ENCODE measurements around the gene TLE3. TPM values are rescaled to one million over a fixed set of nuclear protein-coding genes. Genes with fewer than 3 reads are reported as not detected.
A peak's percentile ranks its signal among the peaks of the same experiment; 100 is the strongest.
"Not testable (repeated sequence)": the region's sequence is repeated elsewhere in the genome, so short reads cannot be mapped to it uniquely, and the experiment has no call there.

The TLE3 gene
- polyA plus RNA-seq, 1 donor, result 32.5 TPM

DNA sequence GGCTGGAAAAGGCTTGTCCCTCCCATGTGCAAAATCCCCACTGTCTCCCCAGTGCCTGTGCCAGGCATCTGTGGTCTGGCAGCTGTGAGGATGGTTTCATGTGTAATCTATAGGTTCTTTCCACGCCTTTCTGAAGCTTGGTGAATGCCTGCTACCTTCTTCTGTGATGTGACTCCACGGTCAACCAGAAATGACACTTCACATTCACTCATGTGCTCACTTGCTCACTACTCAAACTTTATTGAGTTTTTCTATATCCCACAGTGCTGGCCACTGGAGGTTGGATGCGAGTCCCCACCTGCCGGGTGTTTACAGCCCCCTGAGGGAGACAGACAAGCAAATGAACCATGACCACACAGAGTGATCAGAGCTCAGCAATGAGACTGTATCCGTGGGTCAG, 27.9 kb upstream of the TLE3 start:
- no peak for DNase-seq

DNA sequence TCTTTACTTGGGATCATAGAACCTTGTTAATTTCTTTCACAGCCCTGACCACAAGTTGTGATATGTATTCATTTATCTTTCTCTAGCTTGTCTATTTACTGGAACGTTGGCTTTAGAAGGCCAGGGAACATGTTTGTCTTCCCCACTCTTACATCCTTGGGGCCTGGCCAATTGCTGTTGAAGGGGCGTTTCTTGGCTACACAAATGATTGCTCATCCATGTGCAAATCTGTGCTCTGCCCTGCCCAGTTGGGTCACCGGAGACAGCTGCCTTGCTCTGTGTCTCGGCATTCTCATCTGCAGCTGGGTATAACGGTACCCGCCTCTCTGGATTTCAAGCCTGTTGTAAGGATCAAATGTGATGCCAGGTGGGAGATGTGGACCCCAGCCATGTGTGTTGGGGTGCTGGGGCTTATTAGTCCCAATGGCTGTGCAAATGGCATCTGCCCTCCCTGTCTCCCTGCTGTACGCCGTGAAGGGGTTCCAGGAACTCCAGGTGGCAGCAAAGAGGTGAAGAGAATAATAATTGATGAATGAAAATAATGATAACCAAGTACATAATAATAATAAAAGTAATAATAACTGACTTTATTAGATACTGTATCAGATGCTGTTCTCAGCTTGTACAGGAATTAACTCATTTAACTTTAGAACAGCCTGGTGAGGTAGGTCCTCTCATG, 24.0 kb upstream of the TLE3 start:
- DNase-seq, result no peak

DNA sequence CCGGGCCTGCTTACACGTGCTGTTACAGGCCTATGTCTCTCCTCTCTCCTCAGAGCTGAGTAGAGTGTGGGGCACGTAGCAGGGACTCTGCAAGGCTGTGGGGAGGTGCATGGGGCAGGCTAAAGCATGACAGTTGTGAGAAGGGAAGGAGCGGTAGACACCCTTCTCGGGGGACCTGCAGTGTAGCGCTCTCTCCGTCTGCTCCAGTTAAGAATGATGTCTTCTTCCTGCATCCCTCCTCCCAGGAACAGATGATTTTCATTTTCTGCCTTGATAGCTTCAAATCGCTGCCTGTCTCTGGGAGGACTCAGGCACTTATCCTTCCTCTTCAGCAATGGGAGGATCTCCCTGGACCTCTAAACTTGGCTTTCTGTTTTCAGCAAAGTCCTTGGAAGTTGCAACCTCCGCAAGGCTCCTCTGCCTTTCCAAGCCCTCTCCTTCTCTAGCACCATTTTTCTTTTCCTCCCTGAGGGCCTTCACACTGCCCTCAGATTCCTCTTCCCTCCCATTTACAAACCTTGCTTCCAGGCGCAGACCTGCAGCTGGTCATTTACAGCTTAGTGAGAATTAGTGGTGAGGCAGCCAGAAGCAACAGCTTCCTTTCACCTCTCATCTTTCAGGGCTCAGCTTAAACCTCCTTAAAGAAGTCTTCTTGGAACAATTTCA, 23.4 kb upstream of the TLE3 start:
- DNase-seq, result no peak

DNA sequence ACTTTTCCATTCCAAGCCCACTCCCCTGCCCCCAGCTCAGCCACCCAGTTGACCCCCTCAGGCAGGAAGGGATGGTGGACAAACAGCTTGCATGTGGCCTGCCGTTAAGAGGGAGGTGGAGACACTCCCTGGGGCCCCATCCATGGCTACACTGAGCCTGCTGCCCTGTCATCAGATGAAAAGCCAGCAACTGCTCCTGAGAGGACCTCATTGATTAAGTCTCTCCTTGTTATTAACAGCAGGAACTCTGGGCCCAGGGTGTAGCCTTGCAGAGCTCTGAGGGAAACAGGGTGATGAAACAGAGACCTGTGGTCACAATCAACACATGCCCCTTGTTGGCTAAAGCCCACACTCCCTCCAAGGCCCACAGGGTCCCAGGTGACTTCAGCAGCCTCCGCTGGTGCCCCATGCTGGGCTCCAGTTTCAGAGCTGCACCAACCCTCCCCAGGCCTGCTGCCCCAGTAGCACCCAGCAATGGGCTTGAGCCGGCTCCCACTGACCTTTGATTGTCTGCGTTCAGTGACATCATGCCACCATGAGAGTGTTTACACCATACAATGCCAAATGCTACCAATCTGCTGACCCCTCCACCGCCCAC, 22.3 kb upstream of the TLE3 start:
- DNase-seq, result no peak

DNA sequence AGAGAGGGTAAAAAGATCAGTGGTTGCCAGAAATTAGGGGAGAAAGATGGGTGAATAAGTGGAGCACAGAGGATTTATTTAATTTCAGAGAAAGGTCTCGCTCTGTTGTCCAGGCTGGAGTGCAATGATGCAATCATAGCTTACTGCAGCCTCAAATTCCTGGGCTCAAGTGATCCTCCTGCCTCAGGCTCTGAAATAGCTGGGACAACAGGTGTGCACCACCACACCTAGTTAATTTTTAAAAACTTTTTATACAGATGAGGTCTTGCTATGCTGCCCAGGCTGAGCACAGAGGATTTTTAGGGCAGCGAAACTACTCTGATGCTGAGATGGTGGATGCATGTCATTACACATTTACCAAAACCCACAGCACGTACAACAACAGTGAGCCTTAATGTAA, 20.9 kb upstream of the TLE3 start:
- DNase-seq, result no peak

DNA sequence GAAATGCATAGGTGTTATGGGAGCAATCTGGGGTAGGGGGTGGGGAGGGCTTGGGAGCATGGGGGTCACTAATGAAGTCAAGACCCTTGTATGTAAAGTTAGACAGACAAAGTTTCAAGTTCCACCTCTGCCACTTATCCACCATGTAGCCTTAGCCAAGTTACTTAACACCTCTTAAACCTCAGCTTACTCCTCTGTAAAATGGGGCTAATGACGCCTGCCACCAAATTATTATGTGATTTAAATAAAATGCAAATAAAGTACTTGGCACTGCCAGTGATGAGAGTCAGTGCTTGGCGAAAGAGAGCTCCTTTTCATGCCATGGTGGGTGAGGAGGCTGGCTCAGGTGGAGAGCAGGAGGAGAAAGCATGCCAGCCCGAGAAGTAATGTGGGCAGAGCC, 18.6 kb upstream of the TLE3 start:
- DNase-seq, result no peak

DNA sequence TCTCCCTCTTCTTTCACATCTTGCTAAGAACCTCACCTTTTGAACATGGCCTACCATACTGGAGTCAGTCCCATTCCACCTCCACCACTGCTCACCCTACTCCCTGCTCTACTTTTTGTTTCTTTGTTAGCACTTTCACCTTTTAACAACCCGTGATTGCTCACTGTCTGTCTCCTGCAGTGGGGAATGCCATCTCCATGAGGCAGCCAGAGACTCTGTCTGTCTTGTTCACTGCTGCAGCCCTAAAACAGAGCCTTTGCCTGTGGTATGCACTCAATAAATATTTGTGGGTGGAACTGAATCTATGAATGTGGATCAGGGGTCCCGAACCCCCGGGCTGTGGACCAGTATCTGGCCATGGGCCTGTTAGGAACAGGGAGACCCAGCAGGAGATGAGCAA, 16.5 kb upstream of the TLE3 start:
- no peak for DNase-seq

DNA sequence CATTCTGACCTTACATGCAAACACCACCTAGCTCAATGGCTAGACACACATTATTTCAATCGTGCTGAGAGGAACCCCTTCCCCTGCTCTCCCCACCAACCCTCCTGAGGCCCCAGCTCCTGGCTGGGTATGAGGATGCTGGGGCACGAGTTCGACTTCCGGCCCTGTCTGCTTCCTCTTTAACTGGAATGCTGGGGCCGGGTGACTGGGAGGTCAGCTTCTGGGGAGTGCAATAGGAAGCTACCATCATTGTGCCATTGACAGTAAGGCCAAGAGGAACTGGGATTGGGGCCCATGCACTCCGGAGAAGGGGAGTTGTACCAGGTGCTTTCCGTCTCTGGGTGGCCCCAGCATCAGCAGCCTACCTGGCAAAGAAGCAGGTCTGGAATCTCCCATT, 15.6 kb upstream of the TLE3 start:
- no peak for DNase-seq

DNA sequence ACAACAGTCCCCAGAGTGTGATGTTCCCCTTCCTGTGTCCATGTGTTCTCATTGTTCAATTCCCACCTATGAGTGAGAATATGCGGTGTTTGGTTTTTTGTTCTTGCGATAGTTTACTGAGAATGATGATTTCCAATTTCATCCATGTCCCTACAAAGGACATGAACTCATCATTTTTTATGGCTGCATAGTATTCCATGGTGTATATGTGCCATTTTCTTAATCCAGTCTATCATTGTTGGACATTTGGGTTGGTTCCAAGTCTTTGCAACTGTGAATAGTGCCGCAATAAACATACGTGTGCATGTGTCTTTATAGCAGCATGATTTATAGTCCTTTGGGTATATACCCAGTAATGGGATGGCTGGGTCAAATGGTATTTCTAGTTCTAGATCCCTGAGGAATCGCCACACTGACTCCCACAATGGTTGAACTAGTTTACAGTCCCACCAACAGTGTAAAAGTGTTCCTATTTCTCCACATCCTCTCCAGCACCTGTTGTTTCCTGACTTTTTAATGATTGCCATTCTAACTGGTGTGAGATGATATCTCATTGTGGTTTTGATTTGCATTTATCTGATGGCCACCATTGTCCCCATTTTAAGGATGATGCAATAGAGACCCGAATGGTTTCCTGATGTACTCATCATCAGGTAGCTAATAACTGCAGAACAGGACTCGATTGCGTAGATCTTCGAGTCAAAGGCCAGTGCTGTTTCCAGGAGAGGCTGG, 15.0 kb upstream of the TLE3 start:
- DNase-seq, result not testable (repeated sequence)

DNA sequence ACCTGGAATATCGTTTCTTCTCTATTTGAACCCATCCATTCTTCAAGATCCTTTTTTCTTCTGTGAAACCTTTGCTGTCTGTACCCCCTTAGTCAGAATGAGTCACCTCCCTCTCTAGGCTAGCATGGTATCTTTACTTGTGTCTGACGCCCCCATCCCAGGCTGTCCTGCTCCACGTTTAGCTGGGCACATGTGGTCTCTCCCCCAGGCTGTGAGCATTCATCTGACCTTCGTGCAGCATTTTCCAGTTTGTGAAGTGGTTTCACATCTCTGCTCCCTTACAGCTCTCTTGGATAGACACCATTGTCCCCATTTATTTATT, 14.3 kb upstream of the TLE3 start:
- no peak for DNase-seq

DNA sequence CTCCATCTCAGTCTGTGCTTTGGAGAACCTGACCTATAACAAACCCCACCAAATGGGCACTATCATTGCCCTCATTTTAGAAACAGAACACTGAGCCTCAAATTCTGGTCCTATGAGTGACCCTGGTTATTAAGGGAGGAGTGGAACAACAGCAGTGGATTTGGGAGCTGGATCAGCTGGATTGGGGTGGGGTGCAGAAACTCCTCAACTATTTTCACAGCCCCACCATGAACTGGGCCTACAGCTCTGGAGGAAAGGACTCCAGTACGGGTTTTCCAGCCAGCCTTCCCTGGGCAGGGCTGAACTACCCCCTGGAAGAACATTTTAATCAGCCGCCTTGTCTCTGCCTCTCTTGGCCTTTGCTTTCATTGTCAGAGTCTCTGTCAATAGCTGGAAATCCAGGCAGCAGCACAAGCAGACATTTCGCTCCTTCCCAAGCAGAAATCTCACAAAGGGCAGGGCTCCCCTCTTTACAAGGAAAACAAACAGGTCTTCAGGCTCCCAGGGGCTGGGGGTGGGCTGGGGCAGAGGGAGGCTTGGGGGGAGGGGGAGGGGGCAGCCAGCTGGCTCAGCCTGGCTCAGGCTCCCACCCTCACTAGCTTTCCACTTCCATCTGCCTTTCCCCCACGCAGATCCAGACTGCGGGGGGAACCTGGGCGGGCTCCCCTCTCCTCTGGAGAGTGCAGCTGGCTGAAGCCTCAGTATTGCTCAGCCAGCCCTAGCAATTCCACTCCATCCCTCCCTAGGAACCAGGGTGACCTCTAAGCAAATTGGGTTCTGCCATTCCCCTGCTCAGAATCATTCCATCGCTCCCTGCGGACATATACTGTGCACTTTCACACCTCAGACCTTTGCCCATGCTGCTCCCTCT, 13.7 kb upstream of the TLE3 start:
- DNase-seq, result peak; percentile 94

DNA sequence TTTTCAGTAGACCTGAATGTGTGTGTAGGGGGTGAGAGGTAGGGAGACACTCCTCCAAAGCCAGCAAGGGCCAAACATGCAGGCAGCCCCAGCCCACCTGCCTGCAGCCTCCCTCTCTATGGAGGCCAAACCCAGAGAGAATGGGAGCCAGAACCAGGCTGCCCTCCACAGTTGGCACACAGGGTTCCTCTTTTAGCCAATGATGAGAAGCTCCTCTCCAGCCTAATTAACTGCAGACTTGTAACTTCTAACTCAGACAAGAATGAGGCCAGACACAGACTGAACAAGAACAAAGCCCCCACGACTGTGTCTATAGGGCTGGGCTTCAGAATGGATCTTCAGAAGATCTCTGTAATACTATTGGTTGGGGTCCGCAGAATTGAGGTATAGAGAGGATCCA, 12.3 kb upstream of the TLE3 start:
- no peak for DNase-seq

DNA sequence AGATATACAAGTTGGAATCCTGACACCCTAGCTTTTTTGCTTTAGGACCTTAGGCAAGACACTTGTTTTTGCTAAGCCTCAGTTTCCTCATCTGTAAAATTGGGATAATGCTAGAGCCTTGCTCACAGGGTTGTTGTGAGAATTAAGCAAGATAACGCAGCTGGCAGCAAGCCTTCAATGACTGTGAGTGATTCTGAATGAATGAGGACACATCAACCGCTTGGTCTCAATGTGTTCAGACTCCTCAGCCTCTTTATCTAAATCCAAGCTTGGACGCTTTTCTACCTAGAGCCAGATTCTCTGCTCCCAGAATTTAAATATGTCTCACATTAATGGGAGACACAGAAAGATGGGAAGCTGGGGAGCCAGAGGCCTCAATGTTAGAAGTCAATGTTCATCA, 11.8 kb upstream of the TLE3 start:
- DNase-seq, result no peak

DNA sequence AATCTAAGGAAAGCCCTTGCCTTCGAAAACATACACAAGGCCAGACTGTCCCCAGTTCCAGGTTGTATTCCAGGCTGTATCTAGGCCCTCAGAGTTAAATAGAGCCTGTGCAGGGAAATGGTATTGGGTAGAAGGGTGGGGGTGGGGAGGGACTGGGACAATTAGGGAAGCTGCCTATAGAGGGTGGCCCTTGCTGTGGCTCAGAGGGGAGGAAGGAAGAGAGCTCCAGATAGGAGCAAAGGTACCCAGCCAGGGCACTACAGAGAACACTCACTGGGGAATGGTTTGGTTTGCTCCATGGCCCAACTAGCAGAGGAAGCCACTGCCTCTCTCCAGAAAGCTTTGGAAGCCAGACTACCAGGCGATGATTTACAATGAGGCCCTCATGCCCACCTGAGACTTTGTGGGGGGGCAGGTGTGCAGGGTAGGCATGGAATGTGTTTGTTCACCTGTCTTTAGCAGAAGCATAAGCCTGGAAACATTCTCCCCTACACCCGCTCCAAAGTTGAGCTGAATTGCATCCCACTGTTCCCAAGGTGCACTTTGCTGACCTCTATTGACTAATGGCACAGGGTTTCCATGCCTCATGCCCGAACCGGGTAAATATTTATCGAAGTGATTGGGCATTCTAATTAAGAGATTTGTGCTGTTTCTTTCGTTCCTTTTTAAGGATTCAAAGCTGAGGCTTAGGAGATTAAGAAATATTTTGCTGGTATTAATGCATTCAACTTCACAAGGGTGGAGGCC, 6.3 kb upstream of the TLE3 start:
- no peak for DNase-seq

DNA sequence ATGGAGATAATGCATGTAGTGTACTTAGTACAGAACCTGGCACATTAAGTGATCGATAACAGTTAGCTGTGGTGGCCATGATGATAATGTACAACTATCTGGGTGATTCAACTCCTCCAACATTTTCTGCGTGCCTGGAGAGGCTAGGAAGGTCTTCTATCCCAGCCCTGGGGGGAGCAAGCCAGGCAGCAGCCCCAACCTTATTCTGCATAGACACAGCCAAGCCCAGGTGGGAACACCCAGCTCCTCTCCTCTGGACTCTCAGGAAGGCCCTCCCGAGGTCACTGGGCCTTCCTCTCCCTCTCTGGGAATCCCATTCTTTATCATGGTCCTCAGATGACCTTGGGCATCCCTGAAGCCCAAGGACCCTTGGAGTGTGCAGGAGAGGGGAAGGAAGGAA, 5.1 kb upstream of the TLE3 start:
- DNase-seq, result no peak

DNA sequence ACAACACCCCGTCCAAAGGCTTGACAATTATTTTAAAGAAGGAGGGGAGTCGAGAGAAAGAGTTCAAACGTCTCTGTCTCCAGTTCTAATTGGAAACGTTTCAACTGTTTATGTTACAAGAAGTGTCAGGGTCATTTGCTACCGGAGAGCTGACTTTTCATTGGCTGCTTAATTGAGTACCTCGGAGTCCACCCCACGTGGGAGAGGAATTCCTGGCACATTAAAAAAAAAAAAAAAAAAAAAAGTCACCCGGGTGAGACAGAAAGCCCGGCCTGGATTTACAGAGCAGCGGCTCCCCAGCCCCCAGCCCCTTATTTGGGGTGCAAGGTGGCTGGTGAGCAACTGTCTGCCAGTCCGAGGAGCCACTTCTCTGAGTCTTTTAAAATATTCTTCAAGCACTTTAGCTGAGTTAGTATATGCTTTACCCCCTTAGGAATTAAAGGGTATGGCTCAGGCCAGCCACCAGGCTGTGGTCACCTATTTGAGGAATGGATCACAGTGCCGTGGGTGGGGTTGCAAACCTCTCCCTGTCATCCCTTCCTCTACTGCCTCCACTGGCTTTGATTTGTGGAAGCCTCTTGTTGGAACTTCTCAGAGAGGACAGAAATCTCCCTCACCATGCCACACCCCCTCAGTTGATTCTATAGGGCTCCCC, 3.9 kb upstream of the TLE3 start:
- DNase-seq, result peak; percentile 79

DNA sequence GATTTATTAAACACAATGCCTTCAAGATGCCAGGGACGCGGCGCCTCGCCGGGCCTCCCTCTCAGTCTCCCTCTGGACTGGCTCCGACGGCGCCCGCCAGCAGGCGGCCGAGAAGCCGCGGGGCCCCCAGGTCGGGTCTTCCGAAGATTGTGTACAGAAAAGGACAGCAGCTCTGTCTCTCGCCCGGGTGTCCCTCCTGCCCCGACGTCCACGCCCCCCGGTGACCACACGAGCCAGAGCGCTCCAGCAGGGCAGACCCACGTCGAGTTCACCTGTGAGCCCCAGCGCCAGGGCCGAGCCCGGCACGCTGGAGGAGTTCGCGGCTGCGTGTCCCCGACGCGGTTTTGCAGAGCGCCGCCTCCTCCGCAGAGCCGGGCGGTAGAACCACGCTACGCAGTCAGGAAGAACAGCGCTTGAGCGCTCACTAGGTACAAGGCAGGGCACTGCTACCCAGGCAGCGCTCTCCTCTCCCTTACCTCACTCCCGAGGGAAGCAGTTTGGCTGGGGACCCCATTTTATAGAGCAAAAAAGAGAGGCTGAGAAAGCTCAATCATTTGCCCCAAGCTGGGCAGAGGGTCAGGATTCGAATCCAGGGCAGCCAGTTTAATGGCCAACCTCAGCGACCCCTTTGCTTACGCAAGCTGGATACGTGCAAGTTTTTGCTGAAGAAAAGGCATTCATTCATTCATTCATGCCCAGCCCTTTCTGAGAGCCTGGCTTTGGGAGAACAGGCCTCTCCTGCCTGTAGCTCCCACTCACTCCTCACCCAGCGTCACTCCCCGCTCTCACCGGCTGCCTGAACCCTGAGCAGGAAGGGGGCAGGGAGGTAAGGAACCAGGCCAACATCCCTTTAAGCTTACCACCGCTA, 3.0 kb upstream of the TLE3 start:
- no peak for DNase-seq

DNA sequence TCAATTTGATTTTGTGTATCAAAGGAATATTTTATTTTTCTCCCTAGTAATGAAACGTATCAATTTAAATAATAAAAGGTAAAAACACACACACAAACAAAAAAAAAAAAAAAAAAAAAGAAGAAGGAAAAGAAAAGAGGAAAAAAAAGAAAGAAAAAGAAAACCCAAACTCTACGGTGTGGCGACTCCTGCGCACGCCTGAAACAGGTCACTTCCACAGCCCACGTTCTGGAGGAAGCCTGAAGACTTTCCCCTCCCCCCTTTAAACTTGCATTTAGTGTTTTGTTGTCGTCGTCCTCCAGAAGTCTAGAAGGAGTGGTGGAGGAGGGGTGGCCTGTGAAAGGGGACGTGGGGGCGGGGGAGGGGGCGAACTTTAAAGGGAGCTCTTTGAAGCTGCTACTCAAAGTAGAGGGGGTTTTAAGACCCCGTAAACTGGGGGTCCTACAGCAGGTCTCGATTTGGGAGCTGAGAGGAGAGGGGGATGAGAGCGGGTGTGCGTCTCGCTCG, 2.3 kb upstream of the TLE3 start:
- DNase-seq, result no peak

DNA sequence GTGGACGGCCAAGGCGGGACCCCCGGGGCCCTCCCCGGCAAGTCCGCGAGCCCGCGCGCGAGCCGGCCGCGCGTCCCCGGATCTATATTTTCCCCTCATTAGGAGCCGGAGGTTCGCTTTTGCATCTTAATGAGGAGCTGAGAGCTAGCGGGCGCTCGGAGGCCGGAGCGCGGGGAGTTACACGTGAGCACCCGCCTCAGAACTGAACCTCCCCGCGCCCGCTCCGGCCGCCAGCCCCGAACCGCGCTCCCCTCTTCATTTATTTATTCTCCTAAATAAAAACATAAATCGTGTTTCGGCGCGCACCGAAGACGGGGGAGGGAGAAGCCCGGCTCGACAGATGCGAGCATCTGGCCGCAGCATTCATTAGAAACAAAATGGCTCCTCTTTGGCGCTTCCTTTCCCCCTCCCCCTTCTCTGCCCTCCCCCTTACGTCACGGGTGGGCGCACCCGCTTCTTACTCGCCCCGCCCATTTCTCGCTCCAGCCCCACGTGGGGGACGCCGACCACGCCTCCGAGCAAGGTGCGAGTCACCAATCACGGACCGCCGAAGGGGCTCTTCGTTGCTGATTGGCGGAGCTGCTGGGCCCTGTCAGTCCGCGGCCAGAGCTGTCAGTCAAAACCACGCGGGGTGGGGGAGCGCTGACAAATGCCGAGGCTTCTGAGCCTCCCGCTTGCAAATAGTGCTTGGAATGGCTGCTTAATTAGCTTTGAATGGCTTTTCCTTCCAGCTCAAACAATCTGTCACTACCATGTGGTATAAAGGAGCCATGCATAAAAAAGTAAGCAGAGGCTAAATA, 1.6 kb upstream of the TLE3 start:
- DNase-seq, result peak; percentile 99
